Activated gamma-delta T cell (primary cell): Measurements from ENCODE around the gene CASKIN2.
"Not testable (repeated sequence)": the region's sequence is repeated elsewhere in the genome, so short reads cannot be mapped to it uniquely, and the experiment has no call there.

Experiments
- DNase-seq: peaks from one replicate; lab custom pipeline; 2025; lab: John Stamatoyannopoulos, UW

Gene CASKIN2

DNA sequence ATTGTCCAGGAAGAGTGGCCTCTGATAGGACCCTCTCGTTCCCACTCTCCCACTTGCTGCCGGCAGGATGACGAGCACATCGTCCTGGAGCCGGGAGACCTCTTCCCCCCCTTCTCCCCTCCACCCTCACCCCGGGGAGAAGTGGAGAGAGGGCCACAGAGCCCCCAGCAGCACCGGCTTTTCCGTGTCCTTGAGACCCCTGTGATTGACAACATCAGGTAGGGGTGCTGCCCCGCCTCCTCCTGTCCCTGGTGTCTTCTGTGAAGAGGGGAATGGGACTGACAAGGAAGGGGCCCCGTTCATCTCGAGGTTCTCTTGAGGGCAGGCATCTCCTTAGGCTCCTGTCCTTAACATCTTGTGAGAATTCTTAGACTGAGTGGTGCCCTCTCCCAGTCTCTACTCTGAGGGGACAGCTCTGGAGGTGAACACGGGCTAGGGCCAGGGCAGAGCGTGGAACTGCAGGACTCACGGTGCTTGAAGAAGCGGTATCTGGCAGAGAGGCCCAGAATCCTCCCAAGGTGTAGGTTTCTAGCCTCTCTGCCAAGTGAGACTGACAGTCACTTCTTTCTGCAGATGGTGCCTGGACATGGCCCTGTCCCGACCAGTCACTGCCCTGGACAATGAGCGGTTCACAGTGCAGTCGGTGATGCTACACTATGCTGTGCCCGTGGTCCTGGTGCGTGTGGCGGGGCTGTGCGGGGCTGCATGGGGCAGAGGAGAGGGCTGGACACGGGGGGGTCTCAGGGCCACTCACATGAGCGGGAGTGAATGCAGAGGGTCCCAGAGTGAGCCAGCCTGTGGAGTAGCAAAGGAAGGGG is 26.4 kb downstream of the CASKIN2 start:
- no peak for DNase-seq

DNA sequence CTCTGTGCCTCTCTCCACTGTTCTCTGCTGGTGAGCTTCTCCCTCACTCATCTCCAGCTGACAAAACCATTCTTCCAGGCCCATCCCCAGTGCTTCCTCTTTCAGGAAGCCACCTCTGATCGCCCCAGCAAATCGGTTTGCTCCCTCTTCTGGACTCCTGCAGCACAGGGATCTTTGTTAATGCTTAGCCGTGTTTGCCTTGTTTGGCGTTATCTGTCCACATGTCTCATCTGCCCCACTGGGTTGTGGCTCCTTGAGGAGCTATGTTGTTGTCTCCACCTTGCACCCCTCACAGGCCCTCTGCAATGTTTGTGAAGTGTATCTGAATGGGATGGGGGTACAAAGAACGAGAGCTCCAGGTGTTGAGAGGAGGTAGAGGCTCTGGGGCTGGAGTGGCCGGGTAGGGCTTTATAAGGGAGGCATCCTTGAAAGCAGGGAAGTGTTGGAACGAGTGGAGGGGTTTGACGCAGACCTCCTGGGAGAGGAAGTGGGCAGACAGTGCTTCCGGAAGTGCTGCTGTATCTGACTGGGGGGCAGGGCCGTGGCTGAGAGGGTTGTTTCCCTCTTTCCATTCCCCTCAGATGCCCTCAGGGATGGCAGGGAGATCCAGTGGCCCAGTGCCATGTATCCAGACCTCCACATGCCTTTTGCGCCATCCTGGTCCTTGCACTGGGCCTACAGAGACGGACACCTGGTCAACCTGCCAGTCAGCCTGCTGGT is 27.8 kb downstream of the CASKIN2 start:
- DNase-seq, result no peak

GRCh38 chr17:75486951-75487350 is 28.4 kb downstream of the CASKIN2 start:
- DNase-seq, result no peak

- DNase-seq, result no peak
Measured at GRCh38 chr17:75486151-75486550, 29.2 kb downstream of the CASKIN2 start.

GRCh38 chr17:75485688-75486087 is 29.6 kb downstream of the CASKIN2 start:
- DNase-seq, result no peak

DNA sequence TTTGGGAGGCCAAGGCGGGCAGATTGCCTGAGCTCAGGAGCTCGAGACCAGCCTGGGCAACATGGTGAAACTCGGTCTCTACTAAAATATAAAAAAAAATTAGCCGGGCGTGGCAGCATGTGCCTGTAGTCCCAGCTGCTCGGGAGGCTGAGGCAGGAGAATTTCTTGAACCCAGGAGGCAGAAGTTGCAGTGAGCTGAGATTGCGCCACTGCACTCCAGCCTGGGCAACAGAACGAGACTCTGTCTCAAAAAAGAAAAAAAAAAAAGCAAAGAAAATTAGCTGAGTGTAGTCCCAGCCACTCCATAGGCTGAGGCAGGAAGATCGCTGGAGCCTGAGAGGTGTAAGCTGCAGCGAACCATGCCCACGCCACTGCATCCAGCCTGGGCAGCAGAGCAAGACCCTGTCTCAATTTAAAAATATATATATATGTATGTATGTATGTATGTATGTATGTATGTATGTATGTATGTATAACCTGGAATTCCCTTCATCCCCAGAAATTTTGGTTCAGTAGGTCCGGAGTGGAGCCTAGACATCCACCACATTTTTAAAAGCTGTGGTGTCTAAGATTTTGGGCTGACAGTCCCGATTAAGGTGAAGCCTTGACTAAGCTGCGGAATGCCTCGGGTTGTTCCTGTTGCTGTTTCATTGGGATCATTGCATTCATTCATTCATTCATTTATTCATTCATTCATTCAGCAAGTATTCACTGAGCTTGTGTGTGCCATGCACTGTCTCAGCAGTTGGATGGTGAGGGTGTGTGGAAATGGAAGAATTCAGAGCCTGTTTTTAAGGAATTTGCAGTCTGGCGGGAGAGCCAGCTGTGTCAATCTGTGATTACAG is 33.0 kb downstream of the CASKIN2 start:
- no peak for DNase-seq

GRCh38 chr17:75481194-75482068 is 33.9 kb downstream of the CASKIN2 start:
- no peak for DNase-seq

GRCh38 chr17:75480281-75480680 is 35.1 kb downstream of the CASKIN2 start:
- DNase-seq, result no peak

- no peak for DNase-seq
Measured at GRCh38 chr17:75478508-75478907, 36.8 kb downstream of the CASKIN2 start.

DNA sequence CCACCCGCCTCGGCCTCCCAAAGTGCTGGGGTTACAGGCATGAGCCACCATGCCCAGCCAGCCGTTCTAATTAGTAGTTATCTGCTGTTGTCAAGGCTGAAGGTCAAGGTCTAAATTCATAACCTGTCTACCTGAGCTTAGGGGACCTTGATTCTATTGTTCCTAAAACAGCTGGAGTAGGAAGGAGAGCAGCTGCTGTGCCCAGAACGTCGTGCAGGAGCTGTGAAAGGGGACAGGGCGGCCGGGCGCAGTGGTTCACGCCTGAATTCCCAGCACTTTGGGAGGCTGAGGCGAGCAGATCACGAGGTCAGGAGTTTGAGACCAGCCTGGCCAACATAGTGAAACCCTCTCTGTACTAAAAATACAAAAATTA is 37.9 kb downstream of the CASKIN2 start:
- DNase-seq, result not testable (repeated sequence)

DNA sequence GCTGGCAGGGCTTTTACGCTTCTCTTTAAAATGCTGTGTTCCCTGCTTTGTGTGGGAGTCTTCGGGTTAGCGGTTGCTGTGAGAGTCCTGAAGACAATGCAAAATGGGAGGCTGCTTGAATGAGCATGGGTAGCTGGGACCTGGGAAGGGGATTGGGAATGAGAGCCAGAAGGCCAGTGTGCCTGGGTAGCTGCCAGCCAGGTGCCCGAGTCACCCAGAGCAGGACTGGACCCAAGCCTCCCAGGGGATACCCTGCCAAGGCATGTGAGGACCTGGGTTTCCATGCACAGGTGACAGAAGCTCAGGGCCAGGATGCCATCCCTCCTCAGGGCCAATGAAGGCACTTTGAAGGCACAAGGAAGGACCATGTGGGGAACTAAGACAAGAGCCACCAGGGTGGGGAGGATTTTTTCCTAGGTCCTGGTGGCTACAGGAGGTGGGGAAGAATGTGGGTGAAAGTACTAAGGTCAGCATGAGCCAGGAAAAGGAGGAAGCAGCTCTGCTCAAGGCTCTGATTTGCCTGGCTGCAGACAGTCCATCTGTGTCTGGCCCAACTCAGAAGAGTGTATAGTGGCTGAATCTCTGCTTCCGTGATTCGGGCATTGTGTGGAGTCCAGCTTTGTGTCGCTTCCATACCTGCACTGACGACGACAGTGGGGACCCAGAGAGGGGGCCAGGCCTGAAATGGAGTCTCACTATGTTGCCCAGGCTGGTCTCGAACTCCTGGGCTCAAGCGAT is 38.4 kb downstream of the CASKIN2 start:
- no peak for DNase-seq

- DNase-seq, result no peak
Measured at GRCh38 chr17:75476271-75476671, 39.1 kb downstream of the CASKIN2 start.

- DNase-seq, result no peak
Measured at GRCh38 chr17:75475851-75476250, 39.5 kb downstream of the CASKIN2 start.

- no peak for DNase-seq
Measured at GRCh38 chr17:75475144-75475835, 40.0 kb downstream of the CASKIN2 start.

DNA sequence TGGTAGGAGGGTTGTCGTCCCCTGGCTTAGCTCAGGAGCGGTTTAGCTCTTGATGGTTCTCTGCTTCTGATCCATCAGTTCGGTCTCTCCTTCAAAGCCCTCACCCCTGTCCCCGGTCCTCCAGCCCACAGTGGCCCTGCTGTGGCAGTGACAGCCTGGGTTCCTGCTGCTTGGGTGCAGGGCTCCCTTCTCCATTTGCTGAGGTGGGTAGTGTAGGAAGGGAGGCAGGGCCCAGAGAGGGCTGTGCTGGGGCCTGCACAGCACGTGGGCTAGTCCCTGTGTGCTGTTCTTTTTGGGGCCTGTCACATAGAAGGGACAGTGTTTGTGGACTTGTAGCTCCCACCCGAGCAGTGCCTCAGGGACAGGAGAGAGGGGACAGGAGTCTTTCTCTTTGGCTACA is 40.6 kb downstream of the CASKIN2 start:
- no peak for DNase-seq

- DNase-seq, result no peak
Measured at GRCh38 chr17:75473246-75473645, 42.1 kb downstream of the CASKIN2 start.

- no peak for DNase-seq
Measured at GRCh38 chr17:75472119-75472518, 43.2 kb downstream of the CASKIN2 start.

- no peak for DNase-seq
Measured at GRCh38 chr17:75471207-75471606, 44.1 kb downstream of the CASKIN2 start.

GRCh38 chr17:75468779-75469373 is 46.5 kb downstream of the CASKIN2 start:
- no peak for DNase-seq

- no peak for DNase-seq
Measured at GRCh38 chr17:75468291-75468754, 47.0 kb downstream of the CASKIN2 start.
